ENCODE results near the gene SNX32. TPM values are rescaled to one million over a fixed set of nuclear protein-coding genes. Genes with fewer than 3 reads are reported as not detected.

Gene SNX32
- total and polyA plus RNA-seq, 2 of the 13 experiments (the other 11 are each of a cell fraction or from before 2014, with no cell fraction given) = 0.09 to 0.34 TPM

- TF ChIP-seq CREM (IDR thresholded peaks at IDR 0.05) (no peak), CREM (CRISPR knock-in tag; IDR thresholded peaks at IDR 0.05) (no peak), PHF20 (CRISPR knock-in tag; IDR thresholded peaks at IDR 0.05) (peak; percentile 54), KLF9 (CRISPR knock-in tag; IDR thresholded peaks at IDR 0.05; ENCODE audit: low read depth) (peak; percentile 84; the same call in 1 of the 2 replicates), ZGPAT (CRISPR knock-in tag; IDR thresholded peaks at IDR 0.05) (peak; percentile 57; the same call in 1 of the 2 replicates), NCOA2 (CRISPR knock-in tag; IDR thresholded peaks at IDR 0.05) (no peak), ZNF557 (CRISPR knock-in tag; IDR thresholded peaks at IDR 0.05) (no peak), ZZZ3 (CRISPR knock-in tag; IDR thresholded peaks at IDR 0.05; ENCODE audit: borderline replicate concordance) (no peak), KMT2B (CRISPR knock-in tag; IDR thresholded peaks at IDR 0.05) (peak; percentile 53; the same call in 1 of the 2 replicates), SSRP1 (CRISPR knock-in tag; IDR thresholded peaks at IDR 0.05) (no peak), ZNF225 (CRISPR knock-in tag; IDR thresholded peaks at IDR 0.05) (no peak), AGO1 (IDR thresholded peaks at IDR 0.05; ENCODE audit: low read depth, low read length, poor library complexity, severe bottlenecking) (no peak), NFATC3 (CRISPR knock-in tag; IDR thresholded peaks at IDR 0.05) (0 out of 2 replicates have a peak, but pooled peaks have one; percentile 30), THYN1 (CRISPR knock-in tag; IDR thresholded peaks at IDR 0.05; ENCODE audit: borderline replicate concordance, low read depth) (no peak), HOXA7 (CRISPR knock-in tag; IDR thresholded peaks at IDR 0.05) (no peak), ASH2L (IDR thresholded peaks at IDR 0.05; ENCODE audit: insufficient read length, low read depth, low read length) (no peak), ARID2 (CRISPR knock-in tag; IDR thresholded peaks at IDR 0.05; ENCODE audit: borderline replicate concordance) (no peak), IKZF1 (IDR thresholded peaks at IDR 0.05) (no peak), HMGXB4 (CRISPR knock-in tag; IDR thresholded peaks at IDR 0.05; ENCODE audit: borderline replicate concordance in 1 of 2, low read depth in 1 of 2) (0 out of 4 replicates have a peak, but pooled peaks of 1 of the 2 experiments have one; percentile 22), ZNF382 (CRISPR knock-in tag; IDR thresholded peaks at IDR 0.05; ENCODE audit: borderline replicate concordance) (no peak), ZNF850 (CRISPR knock-in tag; conservative IDR thresholded peaks at IDR 0.05) (no peak), MTF1 (CRISPR knock-in tag; IDR thresholded peaks at IDR 0.05) (no peak), SMAD3 (CRISPR knock-in tag; IDR thresholded peaks at IDR 0.05) (no peak)
- TF ChIP-seq, protein P1, sequence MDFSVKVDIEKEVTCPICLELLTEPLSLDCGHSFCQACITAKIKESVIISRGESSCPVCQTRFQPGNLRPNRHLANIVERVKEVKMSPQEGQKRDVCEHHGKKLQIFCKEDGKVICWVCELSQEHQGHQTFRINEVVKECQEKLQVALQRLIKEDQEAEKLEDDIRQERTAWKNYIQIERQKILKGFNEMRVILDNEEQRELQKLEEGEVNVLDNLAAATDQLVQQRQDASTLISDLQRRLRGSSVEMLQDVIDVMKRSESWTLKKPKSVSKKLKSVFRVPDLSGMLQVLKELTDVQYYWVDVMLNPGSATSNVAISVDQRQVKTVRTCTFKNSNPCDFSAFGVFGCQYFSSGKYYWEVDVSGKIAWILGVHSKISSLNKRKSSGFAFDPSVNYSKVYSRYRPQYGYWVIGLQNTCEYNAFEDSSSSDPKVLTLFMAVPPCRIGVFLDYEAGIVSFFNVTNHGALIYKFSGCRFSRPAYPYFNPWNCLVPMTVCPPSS (IDR thresholded peaks at IDR 0.05) = no peak
- TF ChIP-seq, protein P2, sequence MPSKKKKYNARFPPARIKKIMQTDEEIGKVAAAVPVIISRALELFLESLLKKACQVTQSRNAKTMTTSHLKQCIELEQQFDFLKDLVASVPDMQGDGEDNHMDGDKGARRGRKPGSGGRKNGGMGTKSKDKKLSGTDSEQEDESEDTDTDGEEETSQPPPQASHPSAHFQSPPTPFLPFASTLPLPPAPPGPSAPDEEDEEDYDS (CRISPR knock-in tag; IDR thresholded peaks at IDR 0.05) = peak; percentile 28; the same call in 1 of the 2 replicates
Measured at GRCh38 chr11:65856689-65857499, 23.1 kb downstream of the SNX32 start (continued).
